ENCODE measurements around the gene TM9SF2.

TM9SF2 gene

GRCh38 chr13:99582511-99582910, 81.2 kb downstream of the TM9SF2 start:
- DNase-seq: no peak

GRCh38 chr13:99585609-99586008, 84.3 kb downstream of the TM9SF2 start:
- no peak for DNase-seq

GRCh38 chr13:99587021-99587420, 85.7 kb downstream of the TM9SF2 start:
- DNase-seq: no peak

- no peak for DNase-seq
Observed at GRCh38 chr13:99587893-99588606, 86.8 kb downstream of the TM9SF2 start.

- no peak for DNase-seq
Observed at GRCh38 chr13:99589575-99589974, 88.3 kb downstream of the TM9SF2 start.

DNA sequence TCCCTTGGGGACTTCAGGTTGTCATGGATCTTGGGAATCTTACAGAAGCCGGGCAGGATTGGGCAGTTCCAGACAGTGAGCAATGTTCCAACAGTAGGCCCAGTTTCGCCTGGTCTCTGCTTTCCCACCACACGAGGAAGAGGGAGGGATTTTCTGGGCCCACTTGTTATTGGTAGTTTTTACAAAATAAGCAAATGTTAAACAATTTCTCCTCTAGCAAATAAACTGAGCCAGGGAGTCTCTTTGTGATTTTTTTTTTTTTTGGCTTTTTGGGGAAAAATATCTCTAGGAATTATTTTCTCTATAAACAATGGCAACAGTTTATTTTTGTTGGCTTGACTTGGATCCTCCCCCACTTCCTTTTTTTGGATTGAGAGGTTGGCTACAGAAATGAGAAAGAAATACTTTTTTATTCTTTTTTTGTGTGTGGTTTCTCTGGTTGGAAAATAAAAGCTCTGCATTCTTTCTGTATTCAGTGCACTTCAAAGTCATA, 89.3 kb downstream of the TM9SF2 start:
- no peak for DNase-seq

DNA sequence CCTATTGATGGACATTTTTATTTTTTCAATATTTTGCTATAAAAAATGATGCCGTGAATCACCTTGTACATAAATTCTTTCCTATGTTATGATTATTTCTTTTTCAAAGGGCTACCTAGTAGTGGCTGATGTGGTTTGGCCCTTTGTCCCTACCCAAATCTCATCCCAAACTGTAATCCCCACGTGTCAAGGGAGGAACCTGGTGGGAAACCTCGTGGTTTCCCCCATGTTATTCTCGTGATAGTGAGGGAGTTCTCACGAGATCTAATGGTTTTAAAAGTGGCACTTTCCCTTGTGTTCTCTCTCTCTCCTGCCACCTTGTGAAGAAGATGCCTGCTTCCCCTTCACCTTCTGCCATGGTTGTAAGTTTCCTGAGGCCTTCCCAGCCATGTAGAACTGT, 94.9 kb downstream of the TM9SF2 start:
- no peak for DNase-seq

GRCh38 chr13:99600318-99600717, 99.0 kb downstream of the TM9SF2 start:
- no peak for DNase-seq

DNA sequence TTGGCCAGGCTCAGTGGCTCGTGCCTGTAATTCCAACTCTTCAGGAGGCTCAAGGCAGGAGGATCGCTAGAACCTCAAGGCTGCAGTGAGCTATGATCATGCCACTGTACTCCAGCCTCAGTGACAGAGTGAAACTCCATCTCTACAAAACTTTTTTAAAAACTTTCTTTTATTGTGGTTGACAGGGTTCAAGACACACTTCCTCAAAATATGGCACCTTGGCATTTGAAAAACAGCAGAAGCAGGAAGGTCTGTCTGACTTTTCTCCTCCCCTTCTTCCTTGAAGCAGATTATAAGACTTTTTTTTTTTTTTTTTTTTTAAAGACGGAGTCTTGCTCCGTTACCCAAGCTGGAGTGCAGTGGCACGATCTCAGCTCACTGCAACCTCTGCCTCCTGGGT, 100.3 kb downstream of the TM9SF2 start:
- no peak for DNase-seq

GRCh38 chr13:99604636-99605035, 103.4 kb downstream of the TM9SF2 start:
- no peak for DNase-seq

DNA sequence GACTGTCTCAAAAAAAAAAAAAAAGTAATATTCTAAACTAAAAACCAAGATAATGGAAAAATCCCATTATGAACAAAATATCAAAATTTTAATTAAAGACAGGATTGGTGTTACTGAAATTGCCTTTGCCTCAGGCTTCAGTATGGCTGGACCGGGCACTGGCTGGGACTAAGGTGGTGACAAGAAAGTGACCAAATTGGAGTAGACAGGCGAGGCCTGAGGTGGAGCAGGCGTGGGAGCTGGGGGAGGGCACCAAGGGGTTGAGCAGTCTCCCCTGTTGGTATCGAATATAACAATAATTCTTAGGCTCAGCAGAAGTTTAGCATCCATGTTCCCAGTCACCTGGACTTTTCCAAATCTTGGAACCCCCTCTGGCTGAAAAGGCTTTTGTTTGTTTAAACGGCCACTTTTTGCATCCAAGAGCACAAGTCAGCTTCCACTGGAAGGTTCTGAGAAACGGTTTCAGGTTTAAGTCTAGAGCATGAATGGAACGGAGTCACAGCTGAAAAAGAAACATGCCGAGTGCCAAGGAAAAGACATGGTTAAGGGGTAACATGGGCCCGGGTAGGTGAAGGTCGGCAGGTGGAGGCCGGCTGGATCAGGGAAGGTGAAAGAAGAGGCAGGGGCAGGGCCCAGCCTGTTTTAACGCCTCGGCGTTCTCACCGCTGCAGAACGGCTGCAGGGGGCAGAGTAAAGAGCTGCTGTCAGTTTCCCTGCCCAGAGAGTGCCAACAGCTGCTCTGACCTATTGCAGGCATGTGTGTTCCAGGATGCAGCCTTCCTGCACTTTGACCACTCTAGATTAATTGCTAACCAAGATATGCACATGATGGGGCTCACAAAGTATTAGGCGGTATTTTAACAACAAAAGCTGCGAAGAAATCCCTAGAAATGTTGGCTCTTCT, 104.4 kb downstream of the TM9SF2 start:
- no peak for DNase-seq

GRCh38 chr13:99606324-99607066, 105.2 kb downstream of the TM9SF2 start, which contains the start of gene CLYBL:
CLYBL (plus strand) TSS chr13:99606690.
- peak; percentile 80 for DNase-seq

GRCh38 chr13:99608345-99608744, 107.1 kb downstream of the TM9SF2 start:
- DNase-seq: no peak

DNA sequence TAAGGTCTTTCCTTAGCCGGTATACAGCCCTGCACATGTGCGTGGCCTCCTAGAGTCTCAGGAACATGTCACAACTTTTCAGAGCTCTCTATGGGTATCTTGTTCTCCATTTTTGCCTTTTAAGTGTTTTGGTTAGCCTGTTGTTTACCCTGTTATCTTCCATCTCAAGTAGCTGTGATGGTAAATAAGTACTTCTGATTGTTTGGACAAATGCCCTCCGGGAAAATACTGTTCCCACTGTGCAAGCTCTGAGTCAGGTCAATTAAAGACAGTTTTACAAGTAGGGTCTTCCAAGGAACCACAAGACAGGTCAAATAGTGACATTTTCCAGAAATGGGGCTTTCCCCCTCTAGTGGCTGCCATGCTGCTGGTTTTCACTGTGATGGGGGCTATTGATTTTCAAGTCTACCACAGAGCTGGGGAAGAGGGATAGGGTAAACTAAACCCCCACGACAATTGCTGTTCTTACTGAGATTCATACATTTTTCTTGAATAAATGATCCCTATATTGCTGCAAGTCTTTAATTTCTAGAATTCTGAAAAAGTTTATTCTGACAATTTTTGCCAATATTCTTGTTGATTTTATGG, 109.5 kb downstream of the TM9SF2 start:
- no peak for DNase-seq

Measured in NCI-H2029 (cell line).